ENCODE data around the gene GNAQ.

Gene GNAQ

GRCh38 chr9:78032730-78033457, 1.3 kb upstream of the GNAQ start:
- in situ Hi-C loops (cut with MboI; ENCODE audit: low sequenced_read_pairs): loop anchor here (10.0 kb wide), 1 partner anchor 92 kb away; no protein-coding TSS in a partner anchor

GRCh38 chr9:78031893-78032729, 500 bp upstream of the GNAQ start:
- in situ Hi-C loops (cut with MboI; ENCODE audit: low sequenced_read_pairs): loop anchor here (10.0 kb wide), 1 partner anchor 93 kb away; no protein-coding TSS in a partner anchor

GRCh38 chr9:78030553-78031443, 813 bp downstream of the GNAQ start:
- in situ Hi-C loops (cut with MboI; ENCODE audit: low sequenced_read_pairs): loop anchor here (10.0 kb wide), 1 partner anchor 94 kb away; no protein-coding TSS in a partner anchor

- in situ Hi-C loops (cut with MboI; ENCODE audit: low sequenced_read_pairs): loop anchor here (10.0 kb wide), 1 partner anchor 95 kb away; no protein-coding TSS in a partner anchor
Measured at GRCh38 chr9:78030296-78030552, 1.4 kb downstream of the GNAQ start.

GRCh38 chr9:78029551-78030295, 1.9 kb downstream of the GNAQ start:
- in situ Hi-C loops (cut with MboI; ENCODE audit: low sequenced_read_pairs): loop anchor here (10.0 kb wide), 1 partner anchor 95 kb away; no protein-coding TSS in a partner anchor

- in situ Hi-C loops (cut with MboI; ENCODE audit: low sequenced_read_pairs): no loop called here
Measured at GRCh38 chr9:78028926-78029325, 2.7 kb downstream of the GNAQ start.

- in situ Hi-C loops (cut with MboI; ENCODE audit: low sequenced_read_pairs): no loop called here
Measured at GRCh38 chr9:78026947-78027346, 4.7 kb downstream of the GNAQ start.

- in situ Hi-C loops (cut with MboI; ENCODE audit: low sequenced_read_pairs): no loop called here
Measured at GRCh38 chr9:78026416-78026815, 5.2 kb downstream of the GNAQ start.

GRCh38 chr9:78025186-78025585, 6.4 kb downstream of the GNAQ start:
- in situ Hi-C loops (cut with MboI; ENCODE audit: low sequenced_read_pairs): no loop called here

GRCh38 chr9:78023003-78023741, 8.4 kb downstream of the GNAQ start:
- in situ Hi-C loops (cut with MboI; ENCODE audit: low sequenced_read_pairs): no loop called here

- in situ Hi-C loops (cut with MboI; ENCODE audit: low sequenced_read_pairs): no loop called here
Measured at GRCh38 chr9:78021697-78022096, 9.9 kb downstream of the GNAQ start.

GRCh38 chr9:78017190-78017693, 14.4 kb downstream of the GNAQ start:
- in situ Hi-C loops (cut with MboI; ENCODE audit: low sequenced_read_pairs): no loop called here

- in situ Hi-C loops (cut with MboI; ENCODE audit: low sequenced_read_pairs): no loop called here
Measured at GRCh38 chr9:78015241-78015640, 16.4 kb downstream of the GNAQ start.

GRCh38 chr9:78014776-78015175, 16.8 kb downstream of the GNAQ start:
- in situ Hi-C loops (cut with MboI; ENCODE audit: low sequenced_read_pairs): no loop called here

- in situ Hi-C loops (cut with MboI; ENCODE audit: low sequenced_read_pairs): no loop called here
Measured at GRCh38 chr9:78013934-78014333, 17.7 kb downstream of the GNAQ start.

GRCh38 chr9:78011049-78011448, 20.6 kb downstream of the GNAQ start:
- in situ Hi-C loops (cut with MboI; ENCODE audit: low sequenced_read_pairs): no loop called here

GRCh38 chr9:78010445-78010844, 21.2 kb downstream of the GNAQ start:
- in situ Hi-C loops (cut with MboI; ENCODE audit: low sequenced_read_pairs): no loop called here

- in situ Hi-C loops (cut with MboI; ENCODE audit: low sequenced_read_pairs): no loop called here
Measured at GRCh38 chr9:78009186-78009585, 22.4 kb downstream of the GNAQ start.

GRCh38 chr9:78006734-78007133, 24.9 kb downstream of the GNAQ start:
- in situ Hi-C loops (cut with MboI; ENCODE audit: low sequenced_read_pairs): no loop called here
